HG03066 (cell line): Measurements from ENCODE around the gene LSM14A.
"Not testable (repeated sequence)": the region's sequence is repeated elsewhere in the genome, so short reads cannot be mapped to it uniquely, and the experiment has no call there.

ENCODE experiments used
- ATAC-seq: cut with Tn5 transposase; IDR thresholded peaks from one replicate; pipeline ENCODE4 v1.9.1; 2021; ENCODE audit warnings: low read depth; ENCODE audit not compliant: unreplicated experiment

The LSM14A gene

GRCh38 chr19:34189199-34189916 lies 17.1 kb downstream of the LSM14A start:
- no peak for ATAC-seq

- no peak for ATAC-seq
Measured at GRCh38 chr19:34189917-34190425, 17.7 kb downstream of the LSM14A start.

GRCh38 chr19:34191355-34191962 lies 19.2 kb downstream of the LSM14A start:
- ATAC-seq = no peak

GRCh38 chr19:34193439-34193838 lies 21.1 kb downstream of the LSM14A start:
- no peak for ATAC-seq

- ATAC-seq = no peak
Measured at GRCh38 chr19:34193876-34194275, 21.6 kb downstream of the LSM14A start.

GRCh38 chr19:34201133-34201532 lies 28.8 kb downstream of the LSM14A start:
- ATAC-seq = no peak

- not testable (repeated sequence) for ATAC-seq
Measured at GRCh38 chr19:34205324-34205723, 33.0 kb downstream of the LSM14A start.

- no peak for ATAC-seq
Measured at GRCh38 chr19:34208291-34208884, 36.1 kb downstream of the LSM14A start.

- ATAC-seq = no peak
Measured at GRCh38 chr19:34209726-34210125, 37.4 kb downstream of the LSM14A start.

GRCh38 chr19:34213283-34213682 lies 41.0 kb downstream of the LSM14A start:
- ATAC-seq = no peak

GRCh38 chr19:34214040-34214439 lies 41.7 kb downstream of the LSM14A start:
- no peak for ATAC-seq

- ATAC-seq = no peak
Measured at GRCh38 chr19:34215006-34215665, 42.8 kb downstream of the LSM14A start.

- no peak for ATAC-seq
Measured at GRCh38 chr19:34215666-34216038, 43.3 kb downstream of the LSM14A start.

- not testable (repeated sequence) for ATAC-seq
Measured at GRCh38 chr19:34216745-34217219, 44.5 kb downstream of the LSM14A start.

GRCh38 chr19:34217952-34218817 lies 45.9 kb downstream of the LSM14A start:
- peak; percentile 66 for ATAC-seq

- ATAC-seq = no peak
Measured at GRCh38 chr19:34218818-34219164, 46.5 kb downstream of the LSM14A start.

GRCh38 chr19:34220472-34221063 lies 48.3 kb downstream of the LSM14A start:
- no peak for ATAC-seq

GRCh38 chr19:34222386-34222785 lies 50.1 kb downstream of the LSM14A start:
- ATAC-seq = no peak

GRCh38 chr19:34224996-34225658 lies 52.8 kb downstream of the LSM14A start:
- ATAC-seq = no peak
